SU-DHL-6 (cell line): ENCODE results near the gene NUDT16.

Experiments
- H2AFZ ChIP-seq: fragments of 200-600 bp; sonication (generic); 2 replicates; pipeline ENCODE4 v1.6.1; 2014; ENCODE audit warnings: low read depth, mild to moderate bottlenecking, moderate library complexity, mixed read lengths, antibody characterized with exemption, low read length; ENCODE audit not compliant: severe bottlenecking
- H3F3A ChIP-seq: fragments of 200-600 bp; shearing (Covaris generic); 2 replicates; pipeline ENCODE4 v1.6.0; 2016; ENCODE audit warnings: antibody characterized with exemption, mild to moderate bottlenecking; ENCODE audit not compliant: insufficient read depth
- H3K27ac ChIP-seq: fragments of 200-600 bp; sonication (generic); 2 replicates; pipeline ENCODE4 v1.5.1; 2016; ENCODE audit warnings: low read depth, mild to moderate bottlenecking, low read length, moderate library complexity, mixed read lengths
- H3K27me3 ChIP-seq: fragments of 200-600 bp; sonication (generic), shearing (Covaris generic); 2 replicates; pipeline ENCODE4 v1.6.0; 2014; ENCODE audit warnings: mild to moderate bottlenecking, low read length
- H3K36me3 ChIP-seq: fragments of 200-600 bp; sonication (generic); 2 replicates; pipeline ENCODE4 v1.6.1; 2014; ENCODE audit warnings: mild to moderate bottlenecking, low read length, mixed read lengths
- H3K4me2 ChIP-seq: fragments of 300-600, 200-600 bp; shearing (Covaris generic), sonication (generic); 2 replicates; pipeline ENCODE4 v1.6.0; 2014; ENCODE audit warnings: low read length, low read depth, mild to moderate bottlenecking; ENCODE audit not compliant: poor library complexity, severe bottlenecking
- H3K4me3 ChIP-seq: fragments of 200-600 bp; sonication (generic); 2 replicates; pipeline ENCODE4 v1.5.1; 2014; ENCODE audit warnings: antibody characterized with exemption, low read length, mild to moderate bottlenecking, mixed read lengths; ENCODE audit not compliant: insufficient read depth, poor library complexity, severe bottlenecking
- H3K79me2 ChIP-seq: fragments of 200-600 bp; sonication (generic); 2 replicates; pipeline ENCODE4 v1.6.1; 2014; ENCODE audit warnings: mild to moderate bottlenecking, low read length, moderate library complexity; ENCODE audit not compliant: insufficient read depth
- H3K9ac ChIP-seq: fragments of 200-600 bp; sonication (generic); 2 replicates; pipeline ENCODE4 v1.7.0; 2014; ENCODE audit warnings: mild to moderate bottlenecking, low read length
- H3K9me2 ChIP-seq: fragments of 200-600 bp; sonication (generic); replicated peaks from 2 replicates; pipeline ENCODE4 v1.6.1; 2014; ENCODE audit warnings: low read length; ENCODE audit not compliant: insufficient read depth
- H3K9me3 ChIP-seq: fragments of 200-600 bp; sonication (generic); 2 replicates; pipeline ENCODE4 v1.6.1; 2014; ENCODE audit warnings: low read length, mixed read lengths; ENCODE audit not compliant: insufficient read depth
- H4K20me1 ChIP-seq: fragments of 200-600 bp; sonication (generic); 2 replicates; pipeline ENCODE4 v1.6.1; 2014; ENCODE audit warnings: low read depth, mild to moderate bottlenecking, antibody characterized with exemption, low read length, moderate library complexity, mixed read lengths
- CTCF ChIP-seq: fragments of 200-600 bp; sonication (generic); IDR thresholded peaks from one replicate; pipeline ENCODE4 v1.5.1; 2017; ENCODE audit warnings: antibody characterized with exemption, mild to moderate bottlenecking, low read length, moderate library complexity; ENCODE audit not compliant: insufficient read depth, poor library complexity, severe bottlenecking
- EZH2phosphoT487 ChIP-seq: fragments of 200-600 bp; sonication (generic), shearing (Covaris generic); conservative IDR thresholded peaks from 2 replicates; pipeline ENCODE4 v1.6.1; 2018; ENCODE audit warnings: mild to moderate bottlenecking, antibody characterized with exemption, low read length, moderate library complexity, mixed read lengths

Gene NUDT16

GRCh38 chr3:131405411-131405810 is 23.8 kb downstream of the NUDT16 start:
- H3K9ac ChIP-seq = no peak overlapping the region
- no peak overlapping the region for H3K27ac ChIP-seq
- no peak overlapping the region for H3K4me2 ChIP-seq
- H3K27me3 ChIP-seq = no peaks in the 10 kb centered on the region
- no peaks in the 10 kb centered on the region for H3K79me2 ChIP-seq
- H3K9me2 ChIP-seq = no peaks in the 10 kb centered on the region
- TF ChIP-seq EZH2phosphoT487 (no peak), CTCF (no peak)
- no peaks in the 10 kb centered on the region for H4K20me1 ChIP-seq
- no peaks in the 10 kb centered on the region; the same call in 1 of the 2 replicates for H3K9me3 ChIP-seq
- H3F3A ChIP-seq = no peaks in the 10 kb centered on the region
- H3K36me3 ChIP-seq = no peaks in the 10 kb centered on the region
- no peak overlapping the region for H2AFZ ChIP-seq
- H3K4me3 ChIP-seq = no peak overlapping the region

GRCh38 chr3:131406274-131406673 is 24.7 kb downstream of the NUDT16 start:
- no peaks in the 10 kb centered on the region for H3K9me2 ChIP-seq
- no peak overlapping the region for H3K4me2 ChIP-seq
- no peaks in the 10 kb centered on the region for H4K20me1 ChIP-seq
- H3K27me3 ChIP-seq = no peaks in the 10 kb centered on the region
- no peaks in the 10 kb centered on the region for H3F3A ChIP-seq
- H3K36me3 ChIP-seq = no peaks in the 10 kb centered on the region
- H2AFZ ChIP-seq = no peak overlapping the region
- no peak overlapping the region for H3K27ac ChIP-seq
- H3K4me3 ChIP-seq = no peak overlapping the region
- no peaks in the 10 kb centered on the region; the same call in 1 of the 2 replicates for H3K9me3 ChIP-seq
- no peak overlapping the region for H3K9ac ChIP-seq
- no peaks in the 10 kb centered on the region for H3K79me2 ChIP-seq
- TF ChIP-seq CTCF (no peak), EZH2phosphoT487 (no peak)

- no peak for TF ChIP-seq CTCF
- no peak for TF ChIP-seq EZH2phosphoT487
- Histone ChIP-seq H3K27ac (no peak overlapping the region), H3K79me2 (no peaks in the 10 kb centered on the region), H3K36me3 (no peaks in the 10 kb centered on the region), H3K4me3 (no peak overlapping the region), H2AFZ (no peak overlapping the region), H3K9ac (no peak overlapping the region), H3K27me3 (no peaks in the 10 kb centered on the region), H4K20me1 (no peaks in the 10 kb centered on the region), H3K4me2 (no peak overlapping the region), H3F3A (no peaks in the 10 kb centered on the region), H3K9me2 (no peaks in the 10 kb centered on the region), H3K9me3 (no peaks in the 10 kb centered on the region)
Observed at GRCh38 chr3:131417751-131418150, 36.2 kb downstream of the NUDT16 start.

GRCh38 chr3:131421301-131421700 is 39.7 kb downstream of the NUDT16 start:
- no peak overlapping the region for H3K27ac ChIP-seq
- no peaks in the 10 kb centered on the region for H3F3A ChIP-seq
- no peak overlapping the region for H3K4me3 ChIP-seq
- H2AFZ ChIP-seq = no peak overlapping the region
- no peaks in the 10 kb centered on the region for H4K20me1 ChIP-seq
- no peak overlapping the region for H3K9ac ChIP-seq
- H3K36me3 ChIP-seq = no peaks in the 10 kb centered on the region
- H3K79me2 ChIP-seq = no peaks in the 10 kb centered on the region
- TF ChIP-seq CTCF (no peak), EZH2phosphoT487 (no peak)
- H3K9me3 ChIP-seq = no peaks in the 10 kb centered on the region
- 0 out of 2 replicates have a peak, but pooled peaks cover 5% of the 10 kb centered on the region for H3K9me2 ChIP-seq
- H3K27me3 ChIP-seq = no peaks in the 10 kb centered on the region
- H3K4me2 ChIP-seq = no peak overlapping the region
